Activated naive CD4-positive, alpha-beta T cell treated with anti-CD3 and anti-CD28 coated beads, Interleukin-2, amount 10 ng/mL, durations not matched to agents 7 days and 5 days (primary cell): ENCODE measurements around the gene DEXI.

Experiments
- CTCF ChIA-PET: fragments of 350-600 bp; sonication (Branson Sonifier 250); formaldehyde crosslinking; loops from one replicate; lab custom pipeline; 2021; ENCODE audit warnings: antibody characterized with exemption; lab: Charles Lee
- DNase-seq: peaks from one replicate; pipeline ENCODE4 v3.0.0-alpha.2; 2020
- H3K27ac Mint-ChIP-seq: one replicate; pipeline ENCODE4 v1.8.0; 2021; ENCODE audit warnings: mild to moderate bottlenecking, moderate library complexity, mixed read lengths
- H3K27me3 Mint-ChIP-seq: one replicate; pipeline ENCODE4 v1.8.0; 2021; ENCODE audit warnings: mild to moderate bottlenecking, mixed read lengths
- H3K36me3 Mint-ChIP-seq: one replicate; pipeline ENCODE4 v1.8.0; 2021; ENCODE audit warnings: mixed read lengths
- H3K4me1 Mint-ChIP-seq: one replicate; pipeline ENCODE4 v1.8.0; 2021; ENCODE audit warnings: mixed read lengths
- H3K4me3 Mint-ChIP-seq: one replicate; pipeline ENCODE4 v1.8.0; 2021; ENCODE audit warnings: mild to moderate bottlenecking, moderate library complexity, mixed read lengths
- H3K9me3 Mint-ChIP-seq: one replicate; pipeline ENCODE4 v1.8.0; 2021; ENCODE audit warnings: mixed read lengths

The DEXI gene

GRCh38 chr16:10923146-10923649 is 19.1 kb downstream of the DEXI start:
- Mint-ChIP-seq H3K27ac (no peak overlapping the region), H3K9me3 (no peaks in the 10 kb centered on the region), H3K4me1 (peaks cover 4% of the 10 kb centered on the region), H3K36me3 (peaks cover 28% of the 10 kb centered on the region), H3K27me3 (no peaks in the 10 kb centered on the region), H3K4me3 (no peak overlapping the region)
- CTCF ChIA-PET, result no interaction called here
- DNase-seq, result no peak

GRCh38 chr16:10922328-10923145 is 19.7 kb downstream of the DEXI start:
- peaks cover 23% of the 10 kb centered on the region for H3K36me3 Mint-ChIP-seq
- H3K27me3 Mint-ChIP-seq, result no peaks in the 10 kb centered on the region
- no peaks in the 10 kb centered on the region for H3K9me3 Mint-ChIP-seq
- H3K27ac Mint-ChIP-seq, result no peak overlapping the region
- CTCF ChIA-PET, result interaction anchor here (1.0 kb wide), 1 partner anchor 186 kb away, joined by 5 read pairs; no protein-coding TSS in a partner anchor
- DNase-seq, result no peak
- H3K4me3 Mint-ChIP-seq, result no peak overlapping the region
- H3K4me1 Mint-ChIP-seq, result peaks cover 4% of the 10 kb centered on the region

GRCh38 chr16:10921536-10922327 is 20.5 kb downstream of the DEXI start:
- no peak overlapping the region for H3K4me3 Mint-ChIP-seq
- DNase-seq, result no peak
- H3K27me3 Mint-ChIP-seq, result no peaks in the 10 kb centered on the region
- CTCF ChIA-PET, result interaction anchor here (0.8 to 1.0 kb wide), 3 partner anchors 10 to 253 kb away, joined by 3 to 5 read pairs (median 3); no protein-coding TSS in a partner anchor
- peak overlapping the region; percentile 68 for H3K27ac Mint-ChIP-seq
- no peaks in the 10 kb centered on the region for H3K9me3 Mint-ChIP-seq
- peaks cover 4% of the 10 kb centered on the region for H3K4me1 Mint-ChIP-seq
- H3K36me3 Mint-ChIP-seq, result peaks cover 22% of the 10 kb centered on the region

GRCh38 chr16:10920726-10921427 is 21.4 kb downstream of the DEXI start:
- H3K27ac Mint-ChIP-seq, result no peak overlapping the region
- H3K9me3 Mint-ChIP-seq, result no peaks in the 10 kb centered on the region
- peaks cover 23% of the 10 kb centered on the region for H3K36me3 Mint-ChIP-seq
- no peak overlapping the region for H3K4me3 Mint-ChIP-seq
- CTCF ChIA-PET, result interaction anchor here (0.8 to 3.9 kb wide), 3 partner anchors 9 to 407 kb away, joined by 3 to 33 read pairs (median 3); no protein-coding TSS in a partner anchor
- DNase-seq, result no peak
- H3K4me1 Mint-ChIP-seq, result peaks cover 4% of the 10 kb centered on the region
- no peaks in the 10 kb centered on the region for H3K27me3 Mint-ChIP-seq

- DNase-seq, result no peak
- H3K36me3 Mint-ChIP-seq, result peaks cover 18% of the 10 kb centered on the region
- H3K27ac Mint-ChIP-seq, result no peak overlapping the region
- CTCF ChIA-PET, result interaction anchor here (0.7 to 3.9 kb wide), 23 partner anchors 9 to 405 kb away, joined by 3 to 33 read pairs (median 4); partner anchors contain the start of genes CIITA and NUBP1
- no peaks in the 10 kb centered on the region for H3K27me3 Mint-ChIP-seq
- H3K9me3 Mint-ChIP-seq, result no peaks in the 10 kb centered on the region
- no peak overlapping the region for H3K4me3 Mint-ChIP-seq
- H3K4me1 Mint-ChIP-seq, result peaks cover 4% of the 10 kb centered on the region
These were observed 23.3 kb downstream of the DEXI start for GRCh38 chr16:10919003-10919351.

- Mint-ChIP-seq H3K27ac (no peak overlapping the region), H3K27me3 (no peaks in the 10 kb centered on the region), H3K4me3 (no peak overlapping the region), H3K9me3 (no peaks in the 10 kb centered on the region), H3K4me1 (peaks cover 4% of the 10 kb centered on the region), H3K36me3 (peaks cover 18% of the 10 kb centered on the region)
- CTCF ChIA-PET, result interaction anchor here (0.7 to 3.9 kb wide), 26 partner anchors 9 to 405 kb away, joined by 3 to 33 read pairs (median 5); partner anchors contain the start of genes CIITA and NUBP1
- peak; percentile 90 for DNase-seq
These were observed 23.8 kb downstream of the DEXI start for GRCh38 chr16:10918294-10919002.

GRCh38 chr16:10916534-10916933 is 25.7 kb downstream of the DEXI start:
- no peak overlapping the region for H3K27ac Mint-ChIP-seq
- no peaks in the 10 kb centered on the region for H3K9me3 Mint-ChIP-seq
- no peak overlapping the region for H3K4me3 Mint-ChIP-seq
- CTCF ChIA-PET, result interaction anchor here (1.2 to 3.9 kb wide), 2 partner anchors 14 to 403 kb away, joined by 3 to 33 read pairs; no protein-coding TSS in a partner anchor
- H3K27me3 Mint-ChIP-seq, result peaks cover 3% of the 10 kb centered on the region
- H3K4me1 Mint-ChIP-seq, result peaks cover 4% of the 10 kb centered on the region
- no peak for DNase-seq
- peaks cover 16% of the 10 kb centered on the region for H3K36me3 Mint-ChIP-seq

GRCh38 chr16:10911267-10911666 is 31.0 kb downstream of the DEXI start:
- peaks cover 13% of the 10 kb centered on the region for H3K36me3 Mint-ChIP-seq
- no peaks in the 10 kb centered on the region for H3K4me1 Mint-ChIP-seq
- no peak for DNase-seq
- no peak overlapping the region for H3K4me3 Mint-ChIP-seq
- H3K27ac Mint-ChIP-seq, result no peak overlapping the region
- CTCF ChIA-PET, result no interaction called here
- H3K9me3 Mint-ChIP-seq, result no peaks in the 10 kb centered on the region
- peaks cover 8% of the 10 kb centered on the region for H3K27me3 Mint-ChIP-seq

GRCh38 chr16:10907757-10908045 is 34.6 kb downstream of the DEXI start:
- CTCF ChIA-PET, result interaction anchor here (1.5 kb wide), 1 partner anchor 11 kb away, joined by 5 read pairs; no protein-coding TSS in a partner anchor
- no peak overlapping the region for H3K4me3 Mint-ChIP-seq
- peaks cover 6% of the 10 kb centered on the region for H3K9me3 Mint-ChIP-seq
- H3K4me1 Mint-ChIP-seq, result no peaks in the 10 kb centered on the region
- H3K36me3 Mint-ChIP-seq, result peaks cover 30% of the 10 kb centered on the region
- peaks cover 5% of the 10 kb centered on the region for H3K27me3 Mint-ChIP-seq
- no peak overlapping the region for H3K27ac Mint-ChIP-seq
- DNase-seq, result no peak

- CTCF ChIA-PET, result interaction anchor here (1.5 kb wide), 1 partner anchor 12 kb away, joined by 5 read pairs; no protein-coding TSS in a partner anchor
These were observed 35.1 kb downstream of the DEXI start for GRCh38 chr16:10906914-10907756.

GRCh38 chr16:10906482-10906881 is 35.8 kb downstream of the DEXI start:
- no peak for DNase-seq
- peaks cover 7% of the 10 kb centered on the region for H3K9me3 Mint-ChIP-seq
- H3K4me3 Mint-ChIP-seq, result no peak overlapping the region
- peaks cover 35% of the 10 kb centered on the region for H3K36me3 Mint-ChIP-seq
- CTCF ChIA-PET, result no interaction called here
- peaks cover 5% of the 10 kb centered on the region for H3K27me3 Mint-ChIP-seq
- H3K4me1 Mint-ChIP-seq, result no peaks in the 10 kb centered on the region
- H3K27ac Mint-ChIP-seq, result no peak overlapping the region

More at GRCh38 chr16:10906914-10907756, 35.1 kb downstream of the DEXI start:
- Mint-ChIP-seq H3K4me1 (no peaks in the 10 kb centered on the region), H3K27ac (no peak overlapping the region), H3K9me3 (peaks cover 7% of the 10 kb centered on the region), H3K36me3 (peaks cover 35% of the 10 kb centered on the region), H3K4me3 (no peak overlapping the region), H3K27me3 (peaks cover 5% of the 10 kb centered on the region)
- no peak for DNase-seq

- H3K4me3 Mint-ChIP-seq, result no peak overlapping the region
- no peak for DNase-seq
- no peaks in the 10 kb centered on the region for H3K4me1 Mint-ChIP-seq
- peaks cover 48% of the 10 kb centered on the region for H3K36me3 Mint-ChIP-seq
- H3K27ac Mint-ChIP-seq, result no peak overlapping the region
- no peaks in the 10 kb centered on the region for H3K27me3 Mint-ChIP-seq
- peaks cover 7% of the 10 kb centered on the region for H3K9me3 Mint-ChIP-seq
- CTCF ChIA-PET, result no interaction called here
These were observed 39.3 kb downstream of the DEXI start for GRCh38 chr16:10902999-10903398.
